Islet of Langerhans (tissue), 1 donor: Measurements from ENCODE around the gene IKZF2.

Experiments used
- FAIRE-seq: peaks from one replicate; lab custom pipeline; 2011; peaks lifted over from hg19 to GRCh38; lab: Jason Lieb, UNC

IKZF2 gene

DNA sequence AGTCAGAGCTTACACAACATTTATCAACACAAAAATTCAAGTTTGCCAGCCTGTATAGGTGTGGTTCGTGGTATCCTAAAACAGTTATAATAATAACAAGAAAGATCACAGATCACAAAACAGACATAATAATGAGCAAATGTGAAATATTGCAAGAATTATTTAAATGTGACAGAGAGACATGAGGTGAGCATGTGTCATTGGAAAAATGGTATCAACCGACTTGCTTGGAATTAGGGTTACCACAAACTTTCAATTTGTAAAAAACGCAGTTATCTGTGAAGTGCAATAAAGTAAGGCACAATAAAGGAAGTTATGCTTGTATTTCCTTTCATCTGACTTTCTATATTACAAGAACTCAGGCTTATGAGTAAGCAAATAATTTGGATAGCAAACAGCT lies 116.8 kb downstream of the IKZF2 start:
- FAIRE-seq: no peak

DNA sequence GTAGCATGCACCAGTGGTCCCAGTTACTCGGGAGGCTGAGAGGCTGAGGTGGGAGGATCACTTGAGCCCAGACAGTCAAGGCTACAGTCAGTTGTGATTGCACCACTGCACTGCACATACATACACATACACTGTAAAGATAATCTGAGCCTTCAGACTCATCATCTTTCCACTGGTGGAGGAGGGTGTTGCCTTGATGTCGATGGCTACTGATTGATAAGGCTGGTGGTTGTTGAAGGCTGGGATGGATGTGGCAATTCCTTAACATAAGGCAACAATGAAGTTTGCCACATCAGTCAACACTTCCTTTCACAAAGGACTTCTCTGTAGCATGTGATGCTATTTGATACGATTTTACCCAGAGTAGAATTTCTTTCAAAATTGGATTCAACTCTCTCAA lies 118.8 kb downstream of the IKZF2 start:
- FAIRE-seq: no peak

DNA sequence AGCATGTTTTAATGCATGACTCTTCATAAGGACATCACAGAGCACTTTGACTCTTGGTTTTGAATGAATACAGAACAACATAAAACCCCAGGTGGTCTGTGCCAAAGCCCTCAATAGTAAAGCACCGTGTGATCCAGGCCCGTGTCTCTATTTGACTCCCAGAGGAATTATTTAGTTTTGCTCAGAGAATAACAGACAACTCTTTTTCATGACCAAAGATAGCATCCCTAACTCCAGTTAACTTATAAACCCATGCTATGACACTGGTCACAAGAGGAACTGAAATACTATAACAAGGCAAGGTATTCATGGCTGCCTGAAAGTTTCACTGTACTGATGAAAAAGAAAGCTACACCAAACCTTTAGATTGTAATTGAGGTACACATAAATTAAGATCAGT lies 128.4 kb downstream of the IKZF2 start:
- no peak for FAIRE-seq

DNA sequence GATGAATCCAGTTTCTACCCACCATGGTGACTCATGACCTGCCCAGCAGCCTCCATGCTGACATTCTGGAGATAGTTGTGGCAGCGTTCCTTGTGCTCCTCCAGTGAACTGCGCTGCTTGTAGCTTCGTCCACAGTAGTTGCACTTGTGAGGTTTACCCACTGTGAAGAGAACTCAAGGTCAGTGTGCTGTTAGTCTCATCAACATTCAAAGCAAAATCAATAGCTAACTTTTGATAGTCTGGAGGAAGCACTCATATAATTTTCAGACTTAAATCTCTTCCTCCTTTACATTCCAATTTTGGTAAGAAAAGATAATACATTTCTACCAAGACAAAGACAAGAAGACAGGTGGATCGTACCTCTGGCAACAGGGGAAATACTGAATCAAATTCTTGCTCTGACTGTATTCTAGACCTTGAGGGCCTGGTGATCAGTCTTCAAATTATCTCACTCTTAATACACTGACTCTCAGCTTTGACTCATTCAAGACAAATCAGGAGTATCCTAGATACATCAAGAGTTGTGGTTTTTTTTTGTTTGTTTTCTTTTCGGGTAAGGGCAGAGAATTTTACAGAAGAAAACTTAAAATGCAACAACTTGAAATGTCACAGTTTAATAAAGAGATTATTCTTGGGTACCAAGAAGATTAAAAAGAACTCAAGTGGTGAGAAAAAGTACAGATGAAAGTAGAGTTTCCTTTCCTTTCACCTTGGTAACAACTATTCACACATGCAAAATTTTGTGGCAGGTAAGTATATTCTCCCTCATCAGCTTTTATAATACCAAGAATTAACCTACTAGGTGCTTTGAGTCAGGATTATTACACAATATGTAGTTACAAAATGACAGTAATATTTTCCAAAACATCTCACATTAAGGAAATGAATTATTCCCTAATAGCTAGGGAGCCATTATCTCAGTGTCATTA lies 129.2 kb downstream of the IKZF2 start:
- peak; percentile 83 for FAIRE-seq

DNA sequence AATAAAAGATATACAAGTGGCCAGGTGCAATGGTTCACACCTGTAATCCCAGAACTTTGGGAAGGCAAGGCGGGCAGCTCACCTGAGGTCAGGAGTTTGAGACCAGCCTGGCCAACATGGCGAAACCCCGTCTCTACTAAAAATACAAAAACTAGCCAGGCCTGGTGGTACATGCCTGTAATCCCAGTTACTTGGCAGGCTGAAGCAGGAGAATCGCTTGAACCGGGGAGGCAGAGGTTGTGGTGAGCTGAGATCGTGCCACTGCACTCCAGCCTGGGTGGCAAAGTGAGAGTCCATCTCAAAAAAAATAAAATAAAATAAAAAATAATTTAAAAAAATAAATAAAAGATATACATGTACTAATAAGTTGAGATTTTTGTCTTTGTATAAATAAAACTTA lies 130.5 kb downstream of the IKZF2 start:
- peak; percentile 89 for FAIRE-seq

DNA sequence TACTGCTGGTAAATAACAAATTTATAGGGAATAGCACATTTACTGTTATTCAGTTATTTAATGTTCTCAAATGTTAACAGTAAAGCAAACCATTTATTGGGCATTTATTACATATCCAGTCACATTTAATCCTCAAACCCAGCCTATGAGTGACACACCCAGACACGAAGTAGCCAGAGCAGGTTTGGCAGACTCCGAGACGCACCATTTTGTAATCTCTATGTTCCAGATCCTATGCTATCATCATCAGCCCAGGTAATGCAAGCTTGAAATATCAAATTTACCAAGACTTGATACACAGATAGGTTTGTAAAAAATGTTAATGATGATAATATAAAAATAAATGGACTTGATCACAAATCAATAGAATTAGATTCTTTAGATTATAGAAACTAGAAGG lies 131.1 kb downstream of the IKZF2 start:
- peak; percentile 49 for FAIRE-seq

DNA sequence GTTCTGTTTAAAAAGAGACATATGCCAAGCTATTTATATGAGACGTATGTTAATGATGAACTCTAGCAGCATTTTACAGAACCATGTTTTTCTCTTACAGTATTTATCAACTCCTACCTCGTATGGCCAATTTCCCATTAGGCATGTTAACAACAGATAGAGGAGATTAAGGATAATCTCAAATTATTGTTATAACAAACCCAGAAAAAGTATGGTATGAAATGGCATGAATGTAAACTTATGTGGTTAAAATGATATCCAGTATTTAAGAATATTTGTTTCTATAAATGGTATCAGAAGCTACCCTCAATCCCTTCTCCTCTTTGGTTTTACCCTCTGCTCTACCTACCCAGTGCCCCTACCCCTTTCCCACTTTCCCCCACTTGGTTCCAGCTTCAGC lies 132.0 kb downstream of the IKZF2 start:
- no peak for FAIRE-seq

DNA sequence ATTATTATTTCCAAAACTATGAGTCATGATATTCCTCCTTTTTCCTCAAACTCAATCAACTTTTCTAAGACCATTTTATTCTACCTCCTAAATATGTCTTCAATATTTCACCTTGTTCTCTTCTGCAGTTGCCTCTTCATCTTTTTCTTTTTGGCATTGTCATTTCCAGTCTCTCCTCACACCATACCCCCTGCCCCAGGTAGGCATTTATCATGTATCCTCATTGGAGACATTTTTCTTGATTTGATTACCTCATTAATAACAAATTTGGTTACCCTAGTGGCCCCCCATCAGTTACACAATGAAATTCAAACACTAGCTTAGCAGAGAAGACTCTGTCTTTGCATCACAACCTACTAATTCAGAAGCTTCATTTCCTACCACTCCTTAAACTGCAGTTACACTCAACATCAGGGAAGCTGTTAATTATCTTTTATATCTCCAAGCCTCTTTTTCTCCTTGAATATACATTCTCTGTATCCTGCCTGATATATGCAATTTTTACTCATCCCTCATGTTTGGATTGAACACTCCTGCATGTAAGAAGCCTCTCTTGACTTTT lies 133.0 kb downstream of the IKZF2 start:
- no peak for FAIRE-seq

DNA sequence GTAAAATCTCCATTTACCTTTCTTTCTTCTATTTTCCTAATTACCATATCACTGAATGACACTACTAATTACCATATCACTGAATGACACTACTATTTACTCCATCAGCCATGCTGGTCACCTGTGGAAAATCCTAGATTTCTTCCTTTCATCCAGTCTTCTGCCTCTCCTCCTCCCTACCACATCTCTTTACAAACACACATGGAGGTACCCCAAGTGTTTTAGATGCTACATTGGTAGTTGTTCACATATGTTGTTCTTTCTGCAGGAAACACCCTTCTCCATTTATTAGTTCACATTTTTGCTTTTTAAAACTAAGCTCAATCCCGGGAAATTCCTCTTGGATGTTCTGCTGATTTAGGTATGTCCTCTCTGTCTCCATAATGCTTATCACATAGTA lies 134.0 kb downstream of the IKZF2 start:
- no peak for FAIRE-seq

DNA sequence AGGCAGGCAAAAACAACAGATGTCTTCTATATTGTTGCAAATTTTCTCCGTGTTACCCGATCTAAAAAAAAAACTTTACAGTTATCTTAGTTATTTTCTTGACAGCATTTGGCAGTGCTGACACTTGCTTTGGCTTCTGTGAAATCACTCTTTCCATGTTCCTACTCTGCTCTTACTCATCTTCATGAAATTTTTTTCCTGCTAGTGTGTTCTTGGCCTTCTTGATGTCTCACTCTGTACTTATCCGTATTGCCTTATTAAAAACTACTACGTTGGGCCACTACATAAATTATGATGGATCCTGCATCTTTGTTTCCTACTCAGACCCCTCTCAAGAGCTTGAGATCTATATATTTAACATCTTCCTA lies 134.4 kb downstream of the IKZF2 start:
- FAIRE-seq: no peak

DNA sequence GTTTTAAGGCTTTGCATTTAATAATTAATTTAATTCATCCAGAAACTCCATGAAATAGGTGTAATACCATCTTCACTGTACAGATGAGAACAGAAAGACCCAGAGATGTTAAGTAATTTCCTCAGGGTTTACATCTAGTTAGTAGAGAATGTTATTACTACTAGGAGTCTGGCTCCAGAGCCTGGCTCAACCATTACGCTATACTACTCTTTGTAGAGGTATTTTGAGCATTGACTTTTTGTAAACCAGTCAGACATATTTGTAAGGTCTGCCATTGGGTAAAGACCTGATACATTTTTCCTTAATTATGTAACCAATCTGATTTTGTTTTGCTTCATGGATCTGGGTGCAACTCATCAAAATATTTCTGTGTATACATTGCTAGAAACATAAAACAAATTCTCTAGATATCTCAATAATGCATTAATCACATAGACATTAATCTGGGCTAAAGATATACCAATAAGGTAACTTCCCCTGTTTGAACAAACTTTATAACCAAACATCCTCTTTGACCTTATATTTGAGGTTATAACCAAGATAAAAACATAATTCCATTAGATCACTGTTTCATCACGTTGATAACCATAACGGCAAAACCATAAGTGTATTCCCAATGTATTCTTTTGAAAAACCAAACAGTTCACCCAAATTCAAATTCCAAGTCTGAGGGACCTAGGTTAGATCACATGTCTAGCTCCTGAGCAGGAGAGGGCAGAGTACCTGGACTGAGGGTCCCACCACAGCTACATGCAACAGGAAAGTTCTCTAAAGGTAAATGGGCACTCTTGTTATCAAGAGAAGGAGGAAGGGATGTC lies 135.0 kb downstream of the IKZF2 start:
- FAIRE-seq: no peak

DNA sequence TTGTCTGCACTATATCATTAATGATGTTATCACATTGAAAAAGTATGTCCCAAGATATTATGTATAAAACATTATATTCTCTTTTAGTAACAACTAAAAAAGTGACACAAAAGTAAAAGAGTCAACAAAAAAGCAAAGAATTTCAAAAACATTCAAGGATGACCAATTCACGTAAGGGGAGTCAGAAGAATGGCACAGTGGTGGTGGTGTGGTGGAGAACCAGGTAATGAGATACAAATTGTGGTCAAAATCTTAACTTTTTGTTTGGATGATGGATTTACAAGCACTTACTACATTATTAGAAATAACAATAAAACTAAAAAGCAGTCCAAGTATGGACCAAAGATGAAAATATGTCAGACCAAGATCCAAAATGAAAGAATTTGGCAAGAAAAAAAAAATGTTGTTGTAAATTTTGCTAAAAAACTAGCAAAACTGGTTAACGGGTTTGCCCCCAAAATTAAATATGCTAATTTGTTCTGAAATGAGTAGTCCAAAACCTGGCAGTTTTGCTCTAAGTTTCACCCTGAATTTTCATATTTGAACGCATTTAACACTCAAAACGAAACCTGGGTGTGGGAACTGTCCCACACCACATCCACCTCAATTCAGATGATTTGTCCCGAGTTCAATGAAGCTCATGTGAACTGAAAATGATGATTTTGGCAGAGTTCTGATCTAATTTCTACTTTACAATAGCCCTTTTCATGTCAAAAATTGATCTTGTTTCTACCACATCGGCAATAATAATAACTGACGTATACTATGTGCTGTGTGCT lies 135.8 kb downstream of the IKZF2 start:
- FAIRE-seq: no peak

DNA sequence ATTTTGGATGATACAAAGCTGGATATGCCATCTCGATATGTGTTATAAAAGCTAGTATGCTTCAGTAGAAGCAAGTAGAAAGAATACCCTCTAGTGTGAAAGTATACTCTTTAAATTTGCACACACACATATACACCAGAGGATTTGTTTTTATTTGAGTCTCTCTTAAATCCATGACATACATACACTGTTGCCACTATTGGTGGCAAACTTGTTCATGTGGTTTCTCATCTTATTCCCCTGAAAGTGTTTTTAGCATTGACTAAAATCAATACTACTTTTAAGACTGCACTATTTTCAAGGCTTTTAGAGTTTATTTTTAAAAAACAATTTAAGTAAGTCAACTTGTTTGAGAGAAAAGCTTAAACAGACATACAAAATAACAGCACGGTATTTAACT lies 137.4 kb downstream of the IKZF2 start:
- FAIRE-seq: no peak

DNA sequence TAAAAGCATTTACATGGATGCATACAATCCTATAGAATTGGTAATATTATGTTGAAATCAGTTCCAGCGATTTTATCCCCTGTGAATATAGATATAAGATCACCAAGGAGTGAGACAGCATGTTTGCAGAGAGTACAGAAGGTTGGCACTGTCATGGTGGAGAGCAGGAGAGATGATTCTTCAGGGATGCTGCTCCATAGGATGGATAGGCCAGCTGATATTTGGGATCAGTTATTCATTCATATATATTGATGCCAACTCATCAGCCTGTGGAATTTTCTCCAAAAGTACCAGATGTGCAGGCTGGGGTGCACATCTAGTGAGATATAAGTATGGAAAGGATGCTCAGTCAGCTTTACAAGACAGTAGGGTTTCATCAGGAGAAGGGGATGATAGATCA lies 139.9 kb downstream of the IKZF2 start:
- no peak for FAIRE-seq

DNA sequence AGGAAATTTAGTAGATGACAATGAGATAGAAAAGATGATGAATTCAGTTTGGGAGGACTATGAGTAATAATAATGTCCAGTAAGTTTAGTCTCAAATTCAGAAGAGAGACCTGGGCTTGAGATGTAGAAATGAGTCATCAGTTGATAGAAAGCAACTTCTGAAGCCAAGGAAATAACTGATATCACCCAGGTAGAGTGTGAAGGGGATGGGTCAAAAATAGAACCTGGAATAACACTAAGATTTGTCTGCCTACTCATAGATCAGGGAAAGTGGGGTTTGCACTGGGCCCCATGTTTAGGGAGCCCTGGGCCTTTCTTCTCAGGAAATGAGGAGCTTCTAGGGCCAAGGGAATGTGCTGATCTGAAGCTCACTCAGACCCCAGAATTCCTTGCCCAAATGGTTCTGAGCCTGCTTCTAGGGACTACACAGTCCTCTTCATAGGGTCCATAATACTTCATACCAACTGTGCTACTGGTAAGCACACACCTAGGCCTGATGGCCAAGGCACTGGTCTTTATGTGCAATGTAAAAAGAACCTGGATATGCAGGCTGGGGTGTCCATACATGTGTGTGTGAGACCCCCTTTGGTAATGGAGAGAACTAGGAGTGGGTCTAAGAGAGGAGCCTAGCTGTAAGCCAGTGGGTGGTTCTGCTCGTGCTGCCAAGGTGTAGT lies 141.2 kb downstream of the IKZF2 start:
- FAIRE-seq: no peak

DNA sequence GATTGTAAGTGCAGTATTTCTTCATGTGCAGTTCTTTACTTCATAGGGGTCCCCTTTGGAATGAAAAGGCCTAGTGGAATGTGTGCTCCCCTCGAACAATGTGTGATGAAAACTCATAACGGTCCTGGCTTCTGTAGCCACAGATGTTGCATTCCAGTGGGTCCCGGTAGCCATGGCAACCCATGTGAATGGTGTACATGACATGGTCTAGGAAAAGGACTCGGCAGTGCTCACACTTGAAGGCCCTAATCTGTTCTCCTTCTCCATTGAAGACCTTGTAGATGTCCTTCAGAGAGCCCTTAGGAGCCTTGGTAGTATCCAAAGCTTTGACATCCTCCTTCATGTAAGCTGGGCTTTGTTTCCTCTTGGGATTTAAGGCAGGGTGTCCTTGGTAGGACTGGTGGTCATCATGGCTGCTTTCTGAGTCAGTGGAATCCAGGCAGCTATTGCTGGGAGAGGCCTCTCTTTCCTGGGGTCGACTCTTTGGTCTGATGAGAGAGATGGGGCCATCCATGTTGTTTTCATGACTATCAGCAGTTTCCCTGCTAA lies 144.0 kb downstream of the IKZF2 start:
- no peak for FAIRE-seq

DNA sequence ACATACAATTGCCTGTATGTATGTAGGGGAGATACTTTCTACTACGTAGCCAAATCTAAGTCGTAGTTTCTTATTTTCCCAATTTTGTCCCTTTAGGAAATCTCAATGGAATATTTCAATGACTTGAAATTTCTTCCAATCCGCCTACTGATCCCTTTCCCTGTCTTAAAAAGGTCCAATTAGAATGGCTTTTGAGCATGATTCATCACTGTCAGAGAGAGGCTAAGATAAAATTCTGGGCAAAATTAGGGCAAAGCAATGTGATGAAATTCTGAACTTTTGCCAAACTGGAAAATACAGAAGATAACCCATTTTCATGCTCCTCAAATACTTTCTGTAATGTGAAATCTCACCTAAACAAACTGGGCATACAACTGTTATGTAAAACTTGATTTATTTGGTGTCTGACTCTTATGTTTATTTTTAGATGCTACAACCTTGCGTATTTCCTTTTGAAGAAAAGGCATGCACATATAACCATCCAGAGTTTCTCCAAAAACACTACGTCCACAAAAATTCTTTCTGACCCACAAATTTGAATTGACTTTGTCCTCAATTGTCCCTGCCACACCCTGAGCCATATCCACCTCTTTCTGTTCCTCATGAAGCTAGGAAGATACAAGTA lies 147.1 kb downstream of the IKZF2 start:
- FAIRE-seq: no peak

DNA sequence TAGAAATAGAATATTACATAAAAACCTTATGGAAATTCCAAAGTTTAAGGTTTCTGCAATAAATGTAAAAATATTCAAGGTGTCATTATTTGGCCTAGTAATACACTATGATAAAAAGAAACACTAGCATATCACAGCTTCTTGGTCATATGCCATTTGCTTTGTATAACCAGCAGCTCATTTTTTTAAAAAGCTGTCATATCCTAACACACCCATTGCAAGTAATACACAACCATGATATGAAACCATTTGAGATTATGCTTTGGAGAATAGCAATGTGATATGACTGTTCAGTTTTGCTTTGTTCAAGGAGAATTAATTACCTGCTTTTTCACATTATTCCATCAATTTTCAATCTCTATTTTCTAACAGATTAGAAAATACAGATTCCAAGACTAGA lies 149.0 kb downstream of the IKZF2 start:
- no peak for FAIRE-seq

DNA sequence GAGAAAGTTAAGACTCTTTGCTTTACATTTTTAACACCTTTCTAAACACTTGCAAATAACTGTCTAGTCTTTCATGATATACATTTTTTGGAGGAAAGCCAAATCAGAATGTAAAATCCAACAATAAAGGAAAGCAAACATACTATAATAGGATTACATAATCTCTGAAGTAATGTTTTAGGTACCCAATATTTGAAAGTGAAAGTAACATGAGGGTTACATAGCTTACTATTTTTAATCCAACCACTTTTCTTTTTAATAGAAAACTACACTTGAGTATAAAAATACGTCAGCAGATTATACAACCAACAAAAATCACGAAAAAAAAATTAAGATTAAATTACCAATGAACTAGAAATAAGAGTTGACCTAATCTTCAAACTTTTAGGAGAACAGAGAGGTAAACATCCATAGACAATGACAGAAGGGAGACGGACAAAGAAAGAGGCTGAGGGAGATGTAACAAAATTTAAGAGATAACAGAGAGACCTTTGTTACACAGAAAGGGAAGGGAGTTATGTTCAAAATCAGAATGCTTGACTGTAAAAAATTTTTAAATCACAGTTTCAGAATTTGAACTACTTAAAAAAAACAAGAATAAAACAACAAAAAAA lies 150.0 kb downstream of the IKZF2 start:
- peak; percentile 56 for FAIRE-seq

DNA sequence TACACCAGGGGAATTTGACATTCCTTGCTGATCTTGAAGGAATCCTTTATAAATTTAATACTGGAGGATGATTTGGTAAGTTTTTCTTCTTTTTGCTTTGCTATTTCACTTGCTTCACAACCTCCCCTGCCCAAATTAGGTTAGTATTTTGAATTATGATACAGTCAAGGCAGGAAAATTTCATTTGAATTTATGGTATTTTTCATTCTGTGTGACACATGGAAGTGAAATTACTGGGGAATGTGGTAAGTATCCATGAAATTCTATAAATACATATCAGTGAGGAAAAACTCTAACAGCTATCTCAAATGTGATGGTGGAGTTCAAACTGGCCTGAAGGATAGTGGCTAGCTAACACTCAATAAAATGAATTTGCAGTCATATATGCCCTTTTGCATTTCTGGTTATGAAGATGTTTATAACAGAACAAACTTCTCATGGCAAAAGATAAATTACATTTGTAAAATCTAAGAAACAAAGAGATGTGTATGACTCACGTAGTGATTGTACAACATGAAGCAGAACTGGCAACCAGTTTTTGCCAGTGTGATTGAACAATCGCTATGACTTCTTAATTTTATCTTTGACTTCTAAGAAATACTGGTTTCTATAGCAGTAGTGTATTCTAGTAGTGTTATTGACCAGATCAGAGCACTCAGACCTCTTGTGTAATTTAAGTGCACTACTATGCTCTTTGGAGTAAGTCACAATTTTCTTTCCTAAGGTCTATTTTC lies 152.6 kb downstream of the IKZF2 start:
- no peak for FAIRE-seq
